ENCODE measurements around the gene HAO1.

Gene HAO1

GRCh38 chr20:7926767-7927166, 13.5 kb downstream of the HAO1 start:
- DNase-seq, result peak in 6 of 56 donors; percentile 0 to 39 (median 12)

- no peak for DNase-seq
Measured at GRCh38 chr20:7926323-7926722, 13.9 kb downstream of the HAO1 start.

- no peak for DNase-seq
Measured at GRCh38 chr20:7924692-7925091, 15.6 kb downstream of the HAO1 start.

GRCh38 chr20:7916648-7917047, 23.6 kb downstream of the HAO1 start:
- no peak for DNase-seq

- DNase-seq, result no peak
Measured at GRCh38 chr20:7912551-7912950, 27.7 kb downstream of the HAO1 start.

GRCh38 chr20:7911586-7912330, 28.5 kb downstream of the HAO1 start:
- DNase-seq, result peak in 4 of 56 donors; percentile 1 to 13 (median 1)

- DNase-seq, result no peak
Measured at GRCh38 chr20:7908905-7909304, 31.4 kb downstream of the HAO1 start.

GRCh38 chr20:7903429-7903828, 36.8 kb downstream of the HAO1 start:
- no peak for DNase-seq

- no peak for DNase-seq
Measured at GRCh38 chr20:7902879-7903278, 37.4 kb downstream of the HAO1 start.

- no peak for DNase-seq
Measured at GRCh38 chr20:7897781-7898364, 42.4 kb downstream of the HAO1 start.

- no peak for DNase-seq
Measured at GRCh38 chr20:7893014-7893730, 47.1 kb downstream of the HAO1 start.

- DNase-seq, result no peak
Measured at GRCh38 chr20:7891705-7892104, 48.6 kb downstream of the HAO1 start.

GRCh38 chr20:7889736-7890135, 50.5 kb downstream of the HAO1 start:
- DNase-seq, result no peak

- DNase-seq, result no peak
Measured at GRCh38 chr20:7883741-7884140, 56.5 kb downstream of the HAO1 start.

- DNase-seq, result no peak
Measured at GRCh38 chr20:7883309-7883708, 56.9 kb downstream of the HAO1 start.

- DNase-seq, result no peak
Measured at GRCh38 chr20:7882076-7882475, 58.2 kb downstream of the HAO1 start.

GRCh38 chr20:7881551-7881950, 58.7 kb downstream of the HAO1 start:
- no peak for DNase-seq

- no peak for DNase-seq
Measured at GRCh38 chr20:7879883-7880282, 60.4 kb downstream of the HAO1 start.

GRCh38 chr20:7868108-7868507, 72.2 kb downstream of the HAO1 start:
- DNase-seq, result no peak

- DNase-seq, result peak in 3 of 56 donors; percentile 6 to 11 (median 10)
Measured at GRCh38 chr20:7866285-7866684, 74.0 kb downstream of the HAO1 start.

- peak in 8 of 56 donors; percentile 2 to 52 (median 4) for DNase-seq
Measured at GRCh38 chr20:7859356-7859802, 80.9 kb downstream of the HAO1 start.

- DNase-seq, result no peak
Measured at GRCh38 chr20:7858734-7859250, 81.5 kb downstream of the HAO1 start.

Measured in amygdala (tissue), 56 donors.